ENCODE results near the gene CDC42BPA.

DNA sequence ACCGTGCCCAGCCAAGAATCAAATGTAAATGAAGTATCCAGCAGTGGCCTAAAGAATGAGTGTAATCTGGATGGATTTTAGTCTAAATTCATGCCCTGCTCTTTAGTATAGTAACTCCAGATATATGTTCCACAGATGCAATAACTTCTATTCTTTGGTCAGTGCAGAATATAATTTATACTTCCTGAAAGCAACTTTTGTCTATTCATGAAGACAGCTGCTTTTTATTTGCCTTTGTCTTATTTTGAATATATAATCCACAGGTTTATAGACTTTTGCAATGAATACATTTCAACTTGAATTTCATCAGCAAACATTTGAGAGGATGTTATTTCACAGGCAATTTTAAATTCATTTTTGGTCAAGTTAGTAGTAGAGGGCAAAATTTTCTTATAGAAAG is 54.4 kb downstream of the CDC42BPA start:
- TF ChIP-seq, protein P1, sequence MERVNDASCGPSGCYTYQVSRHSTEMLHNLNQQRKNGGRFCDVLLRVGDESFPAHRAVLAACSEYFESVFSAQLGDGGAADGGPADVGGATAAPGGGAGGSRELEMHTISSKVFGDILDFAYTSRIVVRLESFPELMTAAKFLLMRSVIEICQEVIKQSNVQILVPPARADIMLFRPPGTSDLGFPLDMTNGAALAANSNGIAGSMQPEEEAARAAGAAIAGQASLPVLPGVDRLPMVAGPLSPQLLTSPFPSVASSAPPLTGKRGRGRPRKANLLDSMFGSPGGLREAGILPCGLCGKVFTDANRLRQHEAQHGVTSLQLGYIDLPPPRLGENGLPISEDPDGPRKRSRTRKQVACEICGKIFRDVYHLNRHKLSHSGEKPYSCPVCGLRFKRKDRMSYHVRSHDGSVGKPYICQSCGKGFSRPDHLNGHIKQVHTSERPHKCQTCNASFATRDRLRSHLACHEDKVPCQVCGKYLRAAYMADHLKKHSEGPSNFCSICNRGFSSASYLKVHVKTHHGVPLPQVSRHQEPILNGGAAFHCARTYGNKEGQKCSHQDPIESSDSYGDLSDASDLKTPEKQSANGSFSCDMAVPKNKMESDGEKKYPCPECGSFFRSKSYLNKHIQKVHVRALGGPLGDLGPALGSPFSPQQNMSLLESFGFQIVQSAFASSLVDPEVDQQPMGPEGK (CRISPR knock-in tag; IDR thresholded peaks at IDR 0.05; ENCODE audit: borderline replicate concordance): no peak
- TF ChIP-seq RARB (CRISPR knock-in tag; IDR thresholded peaks at IDR 0.05) (no peak), ARNTL (CRISPR knock-in tag; IDR thresholded peaks at IDR 0.05; ENCODE audit: borderline replicate concordance, low read depth) (no peak), OSR1 (CRISPR knock-in tag; IDR thresholded peaks at IDR 0.05) (no peak), CSDC2 (CRISPR knock-in tag; IDR thresholded peaks at IDR 0.05) (no peak), ZNF70 (CRISPR knock-in tag; IDR thresholded peaks at IDR 0.05) (no peak), TSHZ2 (CRISPR knock-in tag; IDR thresholded peaks at IDR 0.05) (no peak), CREB5 (CRISPR knock-in tag; IDR thresholded peaks at IDR 0.05; ENCODE audit: low read depth) (no peak), TOX (CRISPR knock-in tag; IDR thresholded peaks at IDR 0.05; ENCODE audit: borderline replicate concordance) (no peak)
- TF ChIP-seq, protein P2, sequence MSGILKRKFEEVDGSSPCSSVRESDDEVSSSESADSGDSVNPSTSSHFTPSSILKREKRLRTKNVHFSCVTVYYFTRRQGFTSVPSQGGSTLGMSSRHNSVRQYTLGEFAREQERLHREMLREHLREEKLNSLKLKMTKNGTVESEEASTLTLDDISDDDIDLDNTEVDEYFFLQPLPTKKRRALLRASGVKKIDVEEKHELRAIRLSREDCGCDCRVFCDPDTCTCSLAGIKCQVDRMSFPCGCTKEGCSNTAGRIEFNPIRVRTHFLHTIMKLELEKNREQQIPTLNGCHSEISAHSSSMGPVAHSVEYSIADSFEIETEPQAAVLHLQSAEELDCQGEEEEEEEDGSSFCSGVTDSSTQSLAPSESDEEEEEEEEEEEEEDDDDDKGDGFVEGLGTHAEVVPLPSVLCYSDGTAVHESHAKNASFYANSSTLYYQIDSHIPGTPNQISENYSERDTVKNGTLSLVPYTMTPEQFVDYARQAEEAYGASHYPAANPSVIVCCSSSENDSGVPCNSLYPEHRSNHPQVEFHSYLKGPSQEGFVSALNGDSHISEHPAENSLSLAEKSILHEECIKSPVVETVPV (CRISPR knock-in tag; IDR thresholded peaks at IDR 0.05): no peak
